Fibroblast of lung (primary cell): Measurements from ENCODE around the gene COL4A2. TPM values are rescaled to one million over a fixed set of nuclear protein-coding genes. Genes with fewer than 3 reads are reported as not detected.
A peak's percentile ranks its signal among the peaks of the same experiment; 100 is the strongest.

Experiments
- DNase-seq, 2 donors: peaks; one replicate each; pipeline versions ENCODE4 v3.0.0 to v3.0.0-alpha.2; 2010; ENCODE audit warnings: low read depth in 2 of 2
- H2AFZ ChIP-seq: 2 replicates; pipeline ENCODE4 v1.5.1; 2012; ENCODE audit warnings: low read length, control low read depth, inconsistent platforms
- H3K27ac ChIP-seq: 2 replicates; pipeline ENCODE4 v1.5.1; 2011; ENCODE audit warnings: low read length, control low read depth; ENCODE audit not compliant: insufficient read depth
- H3K27me3 ChIP-seq: 2 replicates; pipeline ENCODE4 v1.5.1; 2011; ENCODE audit warnings: mild to moderate bottlenecking, low read length; ENCODE audit not compliant: control insufficient read depth, insufficient read depth
- H3K36me3 ChIP-seq: 2 replicates; pipeline ENCODE4 v1.5.1; 2011; ENCODE audit warnings: low read length; ENCODE audit not compliant: control insufficient read depth, insufficient read depth
- H3K4me1 ChIP-seq: 2 replicates; pipeline ENCODE4 v1.5.1; 2011; ENCODE audit warnings: low read length; ENCODE audit not compliant: control insufficient read depth, insufficient read depth; ENCODE audit errors: extremely low read depth
- H3K4me2 ChIP-seq: 2 replicates; pipeline ENCODE4 v1.5.1; 2011; ENCODE audit warnings: low read length, control low read depth; ENCODE audit not compliant: insufficient read depth; ENCODE audit errors: extremely low read depth
- H3K4me3 ChIP-seq, 4 experiments: fragments of 200-600 bp in 1 of 4; sonication (generic) in 1 of 4; replicated peaks in 1 of 4; 2 replicates each; pipeline ENCODE4 v1.5.1; 2011 to 2016; ENCODE audit warnings: low read length in 4 of 4, low read depth in 3 of 4, mild to moderate bottlenecking in 3 of 4, control low read depth in 2 of 4, inconsistent platforms in 1 of 4, mixed read lengths in 1 of 4; ENCODE audit not compliant: insufficient read depth in 1 of 4; ENCODE audit errors: control extremely low read depth in 1 of 4
- H3K79me2 ChIP-seq: 2 replicates; pipeline ENCODE4 v1.5.1; 2012; ENCODE audit warnings: mild to moderate bottlenecking, low read length, inconsistent platforms; ENCODE audit not compliant: control insufficient read depth, insufficient read depth
- H3K9ac ChIP-seq: 2 replicates; pipeline ENCODE4 v1.5.1; 2011; ENCODE audit warnings: mild to moderate bottlenecking, low read length, control low read depth; ENCODE audit not compliant: insufficient read depth
- H3K9me3 ChIP-seq: 2 replicates; pipeline ENCODE4 v1.5.1; 2012; ENCODE audit warnings: low read depth, low read length; ENCODE audit not compliant: control insufficient read depth, insufficient read depth
- H4K20me1 ChIP-seq: 2 replicates; pipeline ENCODE4 v1.5.1; 2011; ENCODE audit warnings: low read length; ENCODE audit not compliant: control insufficient read depth, insufficient read depth; ENCODE audit errors: extremely low read depth
- EZH2 ChIP-seq: IDR thresholded peaks from 2 replicates; pipeline ENCODE4 v1.5.1; 2012; ENCODE audit warnings: low read length, control low read depth, mild to moderate bottlenecking; ENCODE audit errors: missing control alignments
- polyA plus RNA-seq, 2 donors: library from polyadenylated mRNA; depleted of rRNA in 1 of 2; stranded (reverse) in 1 of 2; unstranded in 1 of 2; fragments of >200 nt; gene quantifications; 2 replicates each; pipeline ENCODE4 v1.2.1, GENCODE V29; 2011 to 2012; ENCODE audit warnings: missing spikeins in 1 of 2
- total RNA-seq: library from RNA; depleted of rRNA; stranded (reverse); fragments of >200 nt; gene quantifications from 2 replicates; pipeline ENCODE4 v1.2.1, GENCODE V29; 2014
- TF ChIP-seq, protein P1 (sequence below), 2 donors: IDR thresholded peaks in 1 of 2; conservative IDR thresholded peaks in 1 of 2; 1 replicate in 1 of 2; 2 replicates in 1 of 2; pipeline ENCODE4 v1.5.1; 2011 to 2012; ENCODE audit warnings: low read length in 2 of 2, control low read depth in 1 of 2, inconsistent platforms in 1 of 2, low read depth in 1 of 2, mild to moderate bottlenecking in 1 of 2

The COL4A2 gene
- total and polyA plus RNA-seq, 2 donors (not counting 1 experiment from before 2014, with no cell fraction given), result 93.1 to 463 TPM

DNA sequence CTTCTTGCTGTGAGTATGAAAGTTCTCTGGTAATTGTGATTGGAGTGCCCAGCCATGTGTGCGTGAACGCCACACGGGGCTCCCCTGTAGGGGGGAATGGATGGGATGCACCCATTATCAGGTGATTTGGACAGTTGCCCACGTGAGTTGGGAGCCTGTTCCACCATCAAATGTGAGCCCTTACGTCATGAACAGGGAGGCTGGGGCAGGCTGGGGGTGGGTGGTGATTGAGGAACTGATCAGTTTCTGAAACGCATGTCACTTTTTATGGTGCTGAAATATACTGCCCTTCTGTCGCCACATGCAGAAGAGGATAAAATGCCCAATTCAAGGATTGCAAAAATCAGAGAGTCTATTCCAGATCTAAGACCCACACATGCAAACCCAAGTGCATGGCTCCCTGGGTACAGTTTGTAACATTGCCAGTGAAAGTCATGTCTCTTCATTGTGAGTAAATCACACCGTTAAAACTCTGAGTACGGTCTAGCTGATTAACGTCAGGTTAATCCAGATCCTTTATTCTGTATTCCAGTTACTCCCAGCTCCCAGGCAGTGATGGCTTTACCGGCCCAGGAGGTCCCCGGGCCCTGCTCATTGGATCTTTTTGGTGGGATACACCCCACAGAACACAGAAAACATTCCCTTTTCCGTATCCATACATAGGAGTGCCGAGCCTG is 164.2 kb downstream of the COL4A2 start:
- Histone ChIP-seq H3K9me3 (no peaks in the 10 kb centered on the region), H3K36me3 (peaks cover 10% of the 10 kb centered on the region), H4K20me1 (peaks cover 2% of the 10 kb centered on the region)

DNA sequence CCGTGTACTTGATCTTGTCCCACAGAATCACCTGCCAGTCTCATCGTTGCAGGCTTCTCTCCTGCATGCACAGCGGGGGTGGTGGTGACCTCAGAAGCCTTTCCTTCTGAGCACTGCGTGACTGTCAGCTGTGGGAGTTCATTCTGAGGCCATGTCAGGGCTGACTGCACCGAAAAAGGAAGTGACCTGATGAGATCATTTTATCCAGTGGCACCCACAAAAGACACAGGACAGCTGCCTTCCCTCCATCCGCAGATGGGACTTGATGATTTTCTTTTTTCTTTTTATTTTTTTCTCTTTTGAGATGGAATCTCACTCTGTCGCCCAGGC is 164.7 kb downstream of the COL4A2 start:
- H4K20me1 ChIP-seq, result peaks cover 2% of the 10 kb centered on the region
- TF ChIP-seq, protein P1, sequence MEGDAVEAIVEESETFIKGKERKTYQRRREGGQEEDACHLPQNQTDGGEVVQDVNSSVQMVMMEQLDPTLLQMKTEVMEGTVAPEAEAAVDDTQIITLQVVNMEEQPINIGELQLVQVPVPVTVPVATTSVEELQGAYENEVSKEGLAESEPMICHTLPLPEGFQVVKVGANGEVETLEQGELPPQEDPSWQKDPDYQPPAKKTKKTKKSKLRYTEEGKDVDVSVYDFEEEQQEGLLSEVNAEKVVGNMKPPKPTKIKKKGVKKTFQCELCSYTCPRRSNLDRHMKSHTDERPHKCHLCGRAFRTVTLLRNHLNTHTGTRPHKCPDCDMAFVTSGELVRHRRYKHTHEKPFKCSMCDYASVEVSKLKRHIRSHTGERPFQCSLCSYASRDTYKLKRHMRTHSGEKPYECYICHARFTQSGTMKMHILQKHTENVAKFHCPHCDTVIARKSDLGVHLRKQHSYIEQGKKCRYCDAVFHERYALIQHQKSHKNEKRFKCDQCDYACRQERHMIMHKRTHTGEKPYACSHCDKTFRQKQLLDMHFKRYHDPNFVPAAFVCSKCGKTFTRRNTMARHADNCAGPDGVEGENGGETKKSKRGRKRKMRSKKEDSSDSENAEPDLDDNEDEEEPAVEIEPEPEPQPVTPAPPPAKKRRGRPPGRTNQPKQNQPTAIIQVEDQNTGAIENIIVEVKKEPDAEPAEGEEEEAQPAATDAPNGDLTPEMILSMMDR (conservative IDR thresholded peaks at IDR 0.05 in 1 of 2, IDR thresholded peaks at IDR 0.05 in 1 of 2; ENCODE audit: low read depth in 1 of 2, low read length in 2 of 2), result no peak
- no peak for TF ChIP-seq EZH2
- H3K9ac ChIP-seq, result no peak overlapping the region
- peaks cover 10% of the 10 kb centered on the region for H3K36me3 ChIP-seq
- no peaks in the 10 kb centered on the region for H3K9me3 ChIP-seq
- H3K27me3 ChIP-seq, result no peaks in the 10 kb centered on the region
- H3K79me2 ChIP-seq, result no peaks in the 10 kb centered on the region
- H3K4me3 ChIP-seq, result no peak overlapping the region
- H3K4me2 ChIP-seq, result no peak overlapping the region
- no peak overlapping the region for H2AFZ ChIP-seq
- peak; percentile 31 to 52 for DNase-seq
- no peak overlapping the region for H3K27ac ChIP-seq
- peaks cover 3% of the 10 kb centered on the region for H3K4me1 ChIP-seq

More for the DNA sequence above, 164.2 kb downstream of the COL4A2 start:
- no peak for TF ChIP-seq EZH2
- TF ChIP-seq, protein P1 (conservative IDR thresholded peaks at IDR 0.05 in 1 of 2, IDR thresholded peaks at IDR 0.05 in 1 of 2; ENCODE audit: low read depth in 1 of 2, low read length in 2 of 2), result no peak
- Histone ChIP-seq H3K4me2 (no peak overlapping the region), H3K27ac (no peak overlapping the region), H3K79me2 (no peaks in the 10 kb centered on the region), H3K4me3 (no peak overlapping the region), H2AFZ (no peak overlapping the region), H3K4me1 (peaks cover 3% of the 10 kb centered on the region), H3K27me3 (no peaks in the 10 kb centered on the region), H3K9ac (no peak overlapping the region)
- DNase-seq, result no peak

DNA sequence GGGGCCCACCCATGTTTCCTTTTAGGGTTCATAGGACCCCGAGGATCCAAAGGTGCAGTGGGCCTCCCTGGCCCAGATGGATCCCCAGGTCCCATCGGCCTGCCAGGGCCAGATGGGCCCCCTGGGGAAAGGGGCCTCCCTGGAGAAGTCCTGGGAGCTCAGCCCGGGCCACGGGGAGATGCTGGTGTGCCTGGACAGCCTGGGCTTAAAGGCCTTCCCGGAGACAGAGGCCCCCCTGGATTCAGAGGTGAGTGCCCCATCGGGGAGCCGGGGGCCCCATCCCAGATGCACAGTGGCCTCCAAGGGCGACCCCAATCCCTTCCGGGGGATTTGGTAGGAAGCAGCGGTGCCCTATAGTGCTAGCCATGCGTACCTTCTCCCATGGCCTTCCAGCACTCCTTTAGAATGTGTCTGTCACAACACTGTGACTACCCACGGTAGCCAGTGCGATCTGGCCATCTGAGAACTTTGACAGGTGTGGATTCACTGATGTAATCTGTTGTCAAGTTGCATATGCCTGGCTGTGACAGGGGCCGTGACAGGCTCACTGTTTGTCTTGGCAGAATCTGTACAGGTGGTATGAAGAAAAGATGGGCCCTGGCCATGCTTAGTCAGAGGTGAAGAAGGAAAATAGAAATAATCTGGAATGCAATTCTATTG is 165.9 kb downstream of the COL4A2 start:
- Histone ChIP-seq H3K4me2 (no peak overlapping the region), H4K20me1 (peaks cover 2% of the 10 kb centered on the region), H2AFZ (no peak overlapping the region), H3K9me3 (no peaks in the 10 kb centered on the region), H3K9ac (no peak overlapping the region), H3K4me1 (peaks cover 3% of the 10 kb centered on the region), H3K79me2 (no peaks in the 10 kb centered on the region), H3K36me3 (peaks cover 13% of the 10 kb centered on the region), H3K27ac (no peak overlapping the region), H3K4me3 (no peak overlapping the region), H3K27me3 (no peaks in the 10 kb centered on the region)
- no peak for DNase-seq
- TF ChIP-seq, protein P1 (conservative IDR thresholded peaks at IDR 0.05 in 1 of 2, IDR thresholded peaks at IDR 0.05 in 1 of 2; ENCODE audit: low read depth in 1 of 2, low read length in 2 of 2), result no peak
- no peak for TF ChIP-seq EZH2
